HG02623 (cell line): ENCODE measurements around the gene ADAMTS12.

Experiments used
- ATAC-seq: cut with Tn5 transposase; IDR thresholded peaks from one replicate; pipeline ENCODE4 v1.9.1; 2021; ENCODE audit warnings: moderate library complexity; ENCODE audit not compliant: unreplicated experiment

Gene ADAMTS12

DNA sequence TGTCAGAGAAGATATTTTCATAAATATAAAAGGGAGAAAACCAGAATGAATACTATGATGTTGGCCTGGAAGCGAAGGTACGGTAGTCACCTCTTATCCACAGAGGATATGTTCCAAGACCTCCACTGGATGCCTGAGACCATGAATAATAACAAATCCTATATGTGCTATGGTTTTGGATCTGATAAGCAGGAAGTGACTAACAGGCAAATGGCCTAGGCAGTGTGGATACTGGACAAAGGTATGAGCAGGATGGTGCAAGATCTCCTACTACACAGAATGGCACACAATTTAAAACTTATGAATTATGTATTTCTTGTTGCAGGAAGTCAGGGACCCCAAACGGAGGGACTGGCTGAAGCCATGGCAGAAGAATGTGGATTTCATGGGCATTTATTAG lies 48.2 kb downstream of the ADAMTS12 start:
- no peak for ATAC-seq

DNA sequence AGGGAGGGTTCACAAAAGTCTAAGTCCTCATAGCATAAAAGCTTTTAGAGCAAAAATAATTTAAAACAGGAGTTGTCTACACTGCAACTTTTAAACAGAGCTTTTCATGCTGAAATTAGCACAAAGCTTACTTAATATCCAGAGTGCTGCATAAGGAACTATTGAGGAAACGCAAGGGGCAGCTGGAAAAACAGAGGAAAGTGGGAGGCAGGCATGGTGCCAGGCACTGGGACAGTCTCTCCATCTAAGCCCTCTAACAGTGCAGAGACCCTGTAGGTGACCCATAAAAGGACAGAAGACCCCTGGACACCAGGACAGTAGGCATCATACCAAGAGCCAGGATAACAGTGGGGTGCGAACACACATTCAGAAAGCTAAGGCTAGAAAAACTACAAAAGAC lies 49.3 kb downstream of the ADAMTS12 start:
- ATAC-seq: no peak

DNA sequence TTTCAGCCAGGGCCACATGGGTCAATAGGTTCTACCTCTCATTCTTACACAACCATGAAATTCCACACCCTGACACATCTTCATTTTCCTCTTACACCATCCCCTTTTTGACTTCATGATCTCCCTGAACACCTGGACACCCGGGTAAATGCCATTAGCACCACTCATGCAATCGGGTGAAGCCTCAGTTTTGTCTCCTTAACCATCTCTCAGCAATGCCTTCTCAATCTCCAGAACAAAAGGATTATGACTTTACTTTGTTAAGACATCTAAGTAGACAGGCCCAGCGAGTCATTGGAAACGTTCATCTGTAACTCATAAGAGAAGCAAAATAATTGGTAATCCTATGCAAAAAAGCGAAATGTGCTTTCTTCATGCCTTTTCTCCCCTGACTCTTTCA lies 49.9 kb downstream of the ADAMTS12 start:
- ATAC-seq: no peak

DNA sequence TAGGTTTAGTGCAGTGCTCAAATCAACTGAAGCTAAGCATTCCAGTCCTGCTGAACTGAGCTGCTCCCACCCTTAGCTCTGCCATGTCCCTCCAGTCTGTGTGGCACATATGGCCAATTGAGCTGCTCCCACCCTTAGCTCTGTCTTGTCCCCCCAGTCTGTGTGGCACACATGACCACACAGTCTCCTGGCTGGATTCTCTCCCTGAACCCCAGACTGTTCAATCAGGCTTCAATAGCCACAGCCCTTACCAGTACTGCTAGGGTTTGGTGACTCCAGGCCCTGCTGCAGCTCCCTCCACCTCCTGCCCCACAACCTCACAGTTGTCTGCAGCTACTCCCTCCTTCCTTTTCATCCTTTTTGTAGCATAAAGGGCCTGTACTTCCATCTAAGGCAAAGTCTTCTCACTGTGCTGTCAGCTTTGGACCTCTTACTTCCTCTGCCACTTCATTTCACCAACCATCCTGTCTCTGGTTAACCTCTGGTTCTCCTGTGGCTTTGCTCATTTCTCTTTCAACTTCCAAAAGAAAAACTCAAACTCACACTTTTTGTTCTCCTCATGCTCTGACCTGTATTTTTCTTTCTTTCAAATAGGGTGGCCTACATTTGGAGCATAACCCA lies 50.8 kb downstream of the ADAMTS12 start:
- ATAC-seq: peak; percentile 83

DNA sequence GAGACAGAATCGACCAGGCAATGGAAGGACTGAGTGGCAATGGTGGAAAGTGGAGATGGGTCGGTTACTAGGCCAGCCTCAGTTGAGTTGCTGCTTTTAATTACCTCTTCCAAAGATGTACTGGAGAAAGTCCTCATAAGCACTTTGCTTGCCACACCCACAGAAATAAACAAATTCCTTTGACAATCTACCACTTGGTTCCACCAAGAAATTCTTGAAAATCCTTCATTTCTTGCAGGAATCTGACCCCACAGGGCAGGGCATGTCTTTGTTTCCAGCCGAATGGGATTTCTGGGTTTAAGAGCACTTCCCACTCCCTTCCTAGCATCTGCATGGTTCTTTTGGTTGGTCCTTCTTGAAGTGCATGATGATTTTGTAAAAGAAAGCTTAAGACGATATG lies 54.5 kb downstream of the ADAMTS12 start:
- ATAC-seq: no peak

DNA sequence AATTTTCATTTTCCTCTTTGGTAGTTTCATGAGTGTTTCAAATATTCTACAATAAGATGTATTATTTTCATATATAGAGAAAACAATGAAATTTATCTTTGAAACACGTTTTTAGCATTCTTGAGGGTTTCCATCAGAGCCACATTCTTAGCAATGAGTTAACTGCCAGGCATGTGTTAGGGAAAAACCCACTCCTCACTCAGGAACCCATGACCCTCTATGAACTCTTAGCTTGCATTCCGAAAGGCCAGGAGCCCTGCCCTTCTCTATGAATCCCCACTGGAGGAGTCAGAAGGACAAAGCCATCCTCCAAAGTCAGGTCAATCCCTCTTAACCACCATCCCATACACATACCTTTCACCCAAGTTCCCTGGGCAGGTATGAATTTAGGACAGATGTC lies 57.5 kb downstream of the ADAMTS12 start:
- no peak for ATAC-seq

DNA sequence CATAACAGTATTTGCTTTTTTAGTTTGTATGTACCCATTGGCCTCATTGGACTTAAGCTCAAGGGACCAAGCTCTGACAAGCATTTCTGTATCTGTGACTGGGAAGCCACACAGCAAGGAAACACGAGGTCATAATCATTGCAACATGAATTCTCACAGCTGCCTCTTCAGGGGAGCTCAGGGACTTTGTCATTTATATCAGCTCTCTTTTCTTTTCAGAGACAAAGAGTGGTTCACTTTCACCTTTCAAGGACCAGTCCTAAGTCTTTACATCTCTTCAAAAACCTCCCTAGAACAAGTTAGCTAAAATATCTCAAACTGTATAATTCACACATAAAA lies 58.6 kb downstream of the ADAMTS12 start:
- ATAC-seq: no peak

DNA sequence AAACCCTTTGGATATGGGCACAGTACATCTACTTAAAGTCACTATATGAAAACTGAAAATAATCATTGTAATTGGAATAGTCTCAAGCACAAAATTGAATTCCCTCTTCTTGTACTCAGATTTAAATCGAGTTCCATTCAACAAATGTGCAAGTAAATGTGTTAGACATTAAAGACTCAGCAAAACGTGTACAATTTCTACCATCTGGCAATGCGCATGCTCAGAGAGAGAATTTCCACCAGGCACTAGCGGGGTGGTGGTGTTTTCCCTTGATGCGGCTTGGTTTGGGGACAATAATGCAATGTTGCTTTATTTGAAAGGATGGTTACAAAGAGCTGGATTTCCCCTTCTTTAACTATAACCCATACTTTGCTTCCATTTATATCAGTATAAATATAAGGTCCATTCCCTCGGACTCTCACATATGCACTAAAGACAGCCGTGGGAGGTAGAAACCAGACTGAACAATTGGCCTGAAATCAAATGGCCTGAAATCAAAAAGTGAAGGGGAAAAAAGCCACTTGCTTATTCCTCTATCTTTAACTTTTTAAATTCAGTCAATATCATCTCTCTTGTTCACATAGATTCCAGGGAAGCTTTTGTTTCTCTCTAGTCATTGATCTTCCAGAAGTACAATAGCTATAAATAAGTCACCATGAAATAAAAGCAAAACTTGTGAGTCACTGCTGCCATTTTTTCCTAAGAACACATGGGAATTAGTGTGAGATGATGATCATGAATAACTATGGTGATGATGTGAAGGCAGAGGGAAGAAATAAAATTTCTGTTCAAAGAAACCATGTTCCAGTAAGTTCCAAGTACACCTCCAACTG lies 59.2 kb downstream of the ADAMTS12 start:
- ATAC-seq: no peak

DNA sequence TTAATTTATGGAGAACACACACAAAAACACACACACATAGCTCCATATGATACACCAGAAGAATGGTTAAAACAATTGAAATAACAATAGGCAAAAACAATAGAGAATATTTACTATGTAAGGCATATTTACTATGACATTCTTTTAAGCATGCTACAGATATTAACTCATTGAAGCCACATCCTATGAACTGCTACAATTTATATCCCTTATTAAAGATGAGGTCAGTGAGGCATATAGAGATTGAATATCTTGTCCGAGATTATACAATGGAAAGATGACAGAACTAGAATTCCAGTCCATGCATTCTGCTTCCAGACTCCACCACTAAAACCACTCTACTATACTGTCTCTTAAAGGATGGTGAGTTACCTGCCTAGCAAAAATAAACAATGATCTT lies 60.7 kb downstream of the ADAMTS12 start:
- ATAC-seq: no peak

DNA sequence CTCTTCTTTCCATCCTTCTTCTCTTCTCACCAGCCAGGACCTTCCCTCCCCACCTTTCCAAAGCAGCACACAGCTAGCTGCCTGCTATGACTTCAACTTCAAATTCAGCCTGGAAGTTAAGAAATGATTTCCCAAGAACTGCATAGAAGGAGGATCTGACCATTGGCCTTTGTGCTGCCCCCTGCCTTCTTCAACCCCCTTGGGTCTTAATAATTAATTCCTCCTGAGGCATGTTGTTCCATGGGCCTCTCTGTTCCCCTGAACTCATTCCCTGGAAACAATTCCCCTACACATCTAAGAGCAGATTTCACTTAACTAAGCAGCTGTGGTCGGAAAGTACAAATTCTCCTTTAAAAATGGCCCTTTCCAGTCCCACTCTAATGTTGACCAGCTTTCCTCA lies 62.4 kb downstream of the ADAMTS12 start:
- no peak for ATAC-seq

DNA sequence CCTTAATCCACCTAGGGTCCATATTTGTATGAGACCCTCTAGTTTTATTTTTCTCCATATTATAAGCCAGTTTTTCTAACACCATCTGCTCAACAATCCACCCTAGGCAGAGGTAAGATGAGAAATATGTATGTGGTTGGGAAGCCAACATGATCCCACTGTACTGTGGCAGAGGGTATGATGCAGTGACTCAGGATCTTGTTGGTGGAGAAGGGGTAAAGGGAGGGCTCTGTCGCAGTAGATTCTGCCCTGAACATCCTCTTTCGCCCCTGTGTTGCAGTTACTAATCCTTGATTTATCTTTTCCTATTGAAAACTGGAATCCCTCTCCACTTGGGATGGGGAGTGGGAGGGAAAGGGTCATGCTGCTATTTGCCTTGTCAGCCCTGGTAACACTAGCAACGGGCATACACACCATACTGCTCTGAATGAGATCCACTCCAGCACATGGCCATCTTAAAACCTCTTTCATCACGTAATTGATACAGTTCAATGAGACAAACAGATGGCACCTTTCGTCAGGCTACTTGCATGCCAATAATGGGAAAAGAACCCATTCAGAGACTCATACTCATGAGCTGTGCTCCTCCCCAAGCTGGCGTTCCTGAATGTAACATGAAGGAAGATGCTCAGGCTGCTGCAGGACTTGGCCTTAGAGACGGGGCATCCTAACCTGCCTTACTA lies 63.0 kb downstream of the ADAMTS12 start:
- no peak for ATAC-seq

DNA sequence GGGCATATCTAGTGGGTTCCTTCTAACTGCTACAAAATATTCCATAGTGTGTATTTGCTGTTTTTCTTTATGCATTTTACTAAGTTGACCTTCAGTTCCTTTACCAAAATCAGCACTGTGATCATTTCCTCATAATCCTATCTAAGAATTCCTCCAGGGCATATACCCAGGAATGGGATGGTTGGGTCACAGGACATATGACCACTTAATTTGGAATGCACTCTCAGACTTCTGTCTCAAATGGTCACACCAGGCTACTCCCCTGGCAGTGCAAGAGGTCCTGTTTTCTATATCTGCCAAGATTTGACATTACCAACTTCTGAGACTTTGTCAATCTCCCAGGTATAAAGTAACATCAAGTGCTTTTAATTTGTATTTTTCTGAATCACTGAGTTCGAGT lies 63.9 kb downstream of the ADAMTS12 start:
- ATAC-seq: no peak

DNA sequence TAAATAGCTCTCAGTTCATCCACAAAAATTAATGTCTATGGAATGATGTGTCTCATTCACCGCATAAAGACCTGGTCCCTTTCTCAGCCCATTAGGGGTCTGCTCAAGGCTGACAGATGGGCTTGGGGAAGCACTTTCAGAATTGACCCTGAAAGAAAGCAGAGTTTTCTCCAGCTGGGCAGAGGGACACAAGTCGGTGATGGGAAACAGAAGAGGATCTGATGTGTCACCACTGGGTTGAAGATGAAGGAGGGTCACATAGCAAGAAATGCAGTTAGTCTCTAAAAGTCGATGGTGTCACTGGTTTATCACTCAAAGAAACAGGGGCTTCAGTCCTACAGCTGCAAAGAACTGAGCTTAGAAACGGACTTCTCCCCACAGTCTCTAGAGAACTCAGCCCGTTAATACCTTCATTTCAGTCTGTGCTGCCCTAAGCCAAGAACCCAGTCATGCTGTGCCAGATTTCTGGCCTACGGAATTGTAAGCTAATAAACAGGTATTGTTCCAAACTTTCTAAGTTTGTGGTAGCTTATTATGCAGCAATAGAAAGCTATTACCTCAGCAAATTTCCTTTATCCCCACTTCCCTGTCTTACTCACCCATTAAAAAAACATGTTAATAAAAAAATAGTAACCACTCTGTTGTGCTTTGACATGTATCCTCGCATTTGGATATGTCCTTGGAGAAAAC lies 64.6 kb downstream of the ADAMTS12 start:
- no peak for ATAC-seq

DNA sequence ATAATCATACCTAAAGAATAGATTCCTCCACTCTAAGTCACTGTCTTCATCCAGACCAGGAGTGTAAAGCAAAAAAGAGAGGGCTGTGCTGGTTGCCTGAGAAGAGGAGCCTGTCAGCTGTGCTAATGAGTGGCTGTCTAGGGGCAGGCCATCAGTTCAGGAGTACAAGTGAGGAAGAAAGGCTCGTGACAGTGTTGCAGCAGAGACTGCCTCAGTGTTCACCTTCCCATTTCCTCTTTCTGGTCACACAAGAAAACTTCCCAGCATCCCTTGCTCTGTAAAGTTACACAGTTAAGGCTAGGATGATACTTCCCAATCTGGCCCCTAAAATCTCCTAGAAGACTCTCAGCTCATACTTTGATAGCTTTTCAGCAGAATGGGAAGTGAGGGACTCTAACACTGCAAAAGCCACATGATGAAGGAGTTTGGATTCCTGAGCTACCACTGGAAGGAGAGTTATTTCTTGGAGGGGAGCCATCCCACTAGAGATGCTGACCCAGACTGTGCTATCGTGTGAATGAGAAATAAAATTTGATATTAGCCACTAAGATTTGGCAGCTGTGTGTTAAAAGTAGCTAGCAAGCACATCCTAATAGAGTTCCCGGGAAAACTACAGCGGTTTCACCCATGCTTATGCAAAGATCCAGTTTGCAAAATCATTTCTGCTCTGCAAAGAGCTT lies 67.1 kb downstream of the ADAMTS12 start:
- ATAC-seq: peak; percentile 87

DNA sequence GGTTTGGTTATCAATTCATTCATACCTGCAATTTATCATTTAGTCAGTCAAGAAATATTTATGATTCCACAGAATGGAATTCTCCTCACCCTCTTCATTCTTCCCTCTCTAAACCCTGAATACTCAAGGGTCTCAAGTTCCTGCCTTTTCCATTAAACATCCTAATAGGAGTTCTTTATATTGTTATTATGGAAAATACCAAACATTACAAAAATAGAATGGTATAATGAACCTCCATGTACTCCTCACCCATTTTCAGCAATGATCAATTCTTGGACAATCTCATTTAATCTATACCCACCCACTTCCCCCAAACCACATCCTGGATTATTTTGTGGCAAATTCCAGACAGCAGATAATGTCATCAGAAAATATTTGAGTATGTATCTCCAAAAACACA lies 74.5 kb downstream of the ADAMTS12 start:
- no peak for ATAC-seq

DNA sequence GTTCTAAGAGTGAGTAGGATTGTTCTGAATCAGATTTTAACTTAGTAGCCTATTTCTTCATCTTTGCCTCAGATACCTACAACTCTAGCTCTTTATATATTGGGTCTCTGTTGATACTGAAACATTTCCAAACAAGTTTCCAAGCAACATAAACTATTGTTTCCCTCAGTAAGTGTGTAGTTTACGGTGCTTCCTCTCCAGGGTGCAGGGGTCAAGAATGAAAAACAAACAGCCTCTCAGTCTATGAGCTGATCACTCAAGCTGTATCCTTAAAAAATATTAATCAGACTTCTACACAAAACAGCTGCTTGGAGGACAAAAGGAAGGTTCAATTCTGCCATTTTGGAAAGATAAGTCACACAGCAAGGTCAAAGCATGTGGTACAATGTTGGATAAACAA lies 75.0 kb downstream of the ADAMTS12 start:
- no peak for ATAC-seq

DNA sequence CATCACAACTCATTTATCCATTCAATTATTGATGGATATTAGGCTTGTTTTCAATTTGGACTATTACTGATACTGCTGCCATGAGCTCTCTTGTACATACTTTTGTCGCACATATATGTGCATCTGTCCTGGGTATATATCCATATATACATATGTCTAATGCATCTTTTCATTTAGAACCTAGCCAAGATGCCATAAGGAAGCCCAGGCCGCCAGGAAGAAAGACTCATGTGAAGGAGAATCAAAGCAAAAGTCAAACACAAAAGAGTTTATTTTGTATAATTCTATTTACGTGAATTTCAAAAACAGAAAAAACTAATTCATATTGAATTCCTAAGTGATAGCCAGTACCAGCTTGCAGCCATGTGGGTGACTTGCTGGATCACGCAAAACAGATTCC lies 79.0 kb downstream of the ADAMTS12 start:
- ATAC-seq: no peak

DNA sequence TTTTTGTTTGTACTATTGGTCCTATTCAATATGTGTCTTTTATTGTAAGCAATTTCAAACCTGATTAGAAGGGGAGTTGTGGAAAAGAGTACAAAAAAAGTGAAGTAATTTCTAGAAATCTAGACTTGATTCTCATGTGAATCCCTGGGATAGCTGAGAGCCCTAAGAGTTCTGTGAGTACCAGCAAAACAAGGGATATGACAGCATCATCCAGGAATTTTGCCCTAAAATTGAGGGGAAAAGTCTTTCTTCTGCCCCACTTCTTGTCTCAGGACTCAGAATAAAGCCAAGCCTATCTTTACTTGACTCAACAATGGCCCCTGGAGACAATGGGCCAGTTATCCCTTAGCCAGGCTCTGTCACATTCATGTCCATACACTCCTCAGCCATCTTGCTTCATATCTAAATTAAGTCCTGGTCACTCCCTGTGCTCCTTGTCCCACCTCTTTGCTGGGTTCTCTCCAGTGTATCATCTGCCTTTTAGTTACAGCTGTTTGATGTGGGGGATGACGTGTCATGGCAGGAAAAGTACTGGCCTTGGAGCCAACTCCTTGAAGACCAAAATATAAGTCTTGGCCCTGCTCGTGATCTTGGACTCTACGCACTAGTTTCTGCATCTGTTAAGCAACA lies 81.2 kb downstream of the ADAMTS12 start:
- no peak for ATAC-seq

DNA sequence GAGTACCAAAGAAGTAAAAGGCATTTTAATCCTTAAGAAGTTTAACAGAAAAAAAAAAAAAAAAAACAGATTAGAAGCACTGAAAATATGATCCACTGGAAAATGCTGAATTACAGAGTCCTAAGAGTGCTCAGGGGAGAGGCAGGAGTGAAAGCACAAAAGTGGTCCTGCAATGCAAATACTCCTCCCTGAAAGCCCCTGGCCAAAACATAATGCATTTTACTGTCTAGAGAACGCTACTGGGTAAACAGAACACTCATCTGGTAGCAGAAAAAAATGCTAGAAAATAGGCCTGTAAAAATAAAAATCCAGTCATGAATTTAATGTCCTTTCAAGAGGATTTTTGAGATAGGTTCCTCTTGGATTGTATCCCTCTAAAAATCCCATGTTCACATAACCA lies 81.9 kb downstream of the ADAMTS12 start:
- no peak for ATAC-seq

DNA sequence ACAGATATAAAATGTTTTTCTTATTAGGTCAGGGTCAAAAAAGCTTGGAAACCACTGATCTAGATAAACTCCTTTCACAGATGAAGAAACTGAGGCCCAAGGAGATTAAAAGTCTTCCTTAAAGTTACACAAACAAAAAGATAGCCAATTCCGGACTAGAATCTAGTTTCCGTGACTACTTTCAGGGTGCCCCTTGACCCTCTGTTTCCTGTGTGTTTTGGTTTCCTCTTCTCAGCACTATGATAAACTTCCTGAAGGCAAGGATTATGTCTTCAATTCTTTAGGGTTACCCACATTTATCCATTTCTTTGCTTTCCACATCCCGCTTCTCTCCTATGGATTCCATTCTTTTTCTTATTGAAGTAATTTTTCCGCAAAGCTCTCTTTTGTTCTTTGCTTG lies 83.1 kb downstream of the ADAMTS12 start:
- no peak for ATAC-seq

DNA sequence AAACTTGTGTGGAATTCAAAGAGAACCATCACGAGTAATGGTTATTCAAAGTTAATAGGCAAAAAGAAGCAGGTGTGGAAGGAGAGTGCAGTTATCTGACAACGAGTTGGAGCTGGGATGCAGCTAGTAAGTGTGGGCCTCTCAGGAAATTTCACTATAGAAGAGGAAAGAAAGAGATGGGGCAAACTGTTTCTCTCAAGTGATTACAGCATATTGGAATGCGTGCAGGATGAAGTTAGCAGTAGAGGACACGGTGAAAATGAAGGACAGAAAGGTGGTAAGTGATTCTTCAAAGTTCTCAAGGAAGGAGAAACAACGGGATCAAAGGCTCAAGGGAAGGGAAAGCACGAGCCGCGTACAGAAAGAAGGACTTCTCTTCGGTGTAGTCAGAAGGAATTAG lies 84.0 kb downstream of the ADAMTS12 start:
- no peak for ATAC-seq
